H1 (cell line): ENCODE measurements around the gene TMEM163. TPM values are rescaled to one million over a fixed set of nuclear protein-coding genes. Genes with fewer than 3 reads are reported as not detected.

ENCODE experiments used
- CTCF ChIA-PET: fragments of 300-600 bp; sonication (Branson Sonifier 250); formaldehyde crosslinking; loops from one replicate; lab custom pipeline; 2021; ENCODE audit not compliant: partially characterized antibody; lab: Charles Lee
- POLR2A ChIA-PET: fragments of 300-600 bp; sonication (Branson Sonifier 250); formaldehyde crosslinking; loops from one replicate; lab custom pipeline; 2021; ENCODE audit warnings: inconsistent platforms; ENCODE audit not compliant: partially characterized antibody; lab: Charles Lee
- DNase-seq, 2 experiments: peaks; one replicate each; pipeline versions ENCODE4 v3.0.0 to v3.0.0-alpha.2; 2010 to 2022; ENCODE audit warnings: low spot score in 2 of 2, low read depth in 1 of 2, mixed read lengths in 1 of 2
- FAIRE-seq: peaks from 2 replicates; lab custom pipeline; 2011; peaks lifted over from hg19 to GRCh38; lab: Jason Lieb, UNC
- H2AFZ ChIP-seq: 2 replicates; pipeline ENCODE4 v1.8.1; 2012; ENCODE audit warnings: low read length, inconsistent platforms
- H2AK5ac ChIP-seq: 2 replicates; pipeline ENCODE4 v1.6.1; 2013; ENCODE audit warnings: low read depth, low read length
- H2BK120ac ChIP-seq: replicated peaks from 2 replicates; pipeline ENCODE3; 2013; ENCODE audit warnings: low read depth, low read length, inconsistent platforms
- H2BK12ac ChIP-seq: 2 replicates; pipeline ENCODE4 v1.6.1; 2013; ENCODE audit warnings: low read depth, low read length
- H2BK15ac ChIP-seq: 2 replicates; pipeline ENCODE4 v1.6.1; 2013; ENCODE audit warnings: low read length
- H2BK20ac ChIP-seq: 2 replicates; pipeline ENCODE4 v1.6.1; 2013; ENCODE audit warnings: low read length
- H2BK5ac ChIP-seq: 2 replicates; pipeline ENCODE4 v1.6.1; 2013; ENCODE audit warnings: low read depth, low read length
- H3K14ac ChIP-seq: 2 replicates; pipeline ENCODE4 v1.6.1; 2013; ENCODE audit warnings: inconsistent platforms; ENCODE audit not compliant: insufficient read length
- H3K18ac ChIP-seq: 2 replicates; pipeline ENCODE4 v1.6.1; 2013; ENCODE audit warnings: low read length; ENCODE audit errors: extremely low read depth
- H3K23ac ChIP-seq: 2 replicates; pipeline ENCODE4 v1.6.1; 2013; ENCODE audit warnings: inconsistent platforms; ENCODE audit not compliant: insufficient read length
- H3K23me2 ChIP-seq: 2 replicates; pipeline ENCODE4 v1.6.1; 2013; ENCODE audit warnings: low read depth, low read length
- H3K27ac ChIP-seq: 2 replicates; pipeline ENCODE4 v1.6.1; 2011; ENCODE audit warnings: low read depth, low read length, inconsistent platforms
- H3K27me3 ChIP-seq, 4 experiments: replicated peaks in 1 of 4; 1 replicate in 1 of 4; 2 replicates in 3 of 4; pipeline versions ENCODE4 v1.6.1 to v1.8.1; 2011 to 2013; ENCODE audit warnings: low read length in 3 of 4, mild to moderate bottlenecking in 3 of 4, inconsistent platforms in 2 of 4, mixed read lengths in 2 of 4, moderate library complexity in 1 of 4; ENCODE audit not compliant: control insufficient read depth in 3 of 4, insufficient read depth in 3 of 4; ENCODE audit errors: extremely low read depth in 1 of 4
- H3K36me3 ChIP-seq, 4 experiments: 2 replicates each; pipeline versions ENCODE4 v1.6.1 to v1.8.1; 2011 to 2013; ENCODE audit warnings: mild to moderate bottlenecking in 4 of 4, low read length in 3 of 4, moderate library complexity in 2 of 4, control low read depth in 1 of 4, inconsistent platforms in 1 of 4; ENCODE audit not compliant: insufficient read depth in 4 of 4, control insufficient read depth in 2 of 4
- H3K4ac ChIP-seq: replicated peaks from 2 replicates; pipeline ENCODE3; 2013; ENCODE audit warnings: low read length, low read depth, mixed read lengths, inconsistent platforms; ENCODE audit not compliant: insufficient read length
- H3K4me1 ChIP-seq, 4 experiments: replicated peaks in 1 of 4; 1 replicate in 1 of 4; 2 replicates in 3 of 4; pipeline versions ENCODE4 v1.6.1 to v1.8.1; 2011 to 2013; ENCODE audit warnings: low read length in 3 of 4, inconsistent platforms in 2 of 4, mixed read lengths in 1 of 4; ENCODE audit not compliant: insufficient read depth in 4 of 4, control insufficient read depth in 3 of 4
- H3K4me2 ChIP-seq, 2 experiments: 2 replicates each; pipeline versions ENCODE4 v1.6.1 to v1.8.1; 2011 to 2013; ENCODE audit warnings: low read depth in 2 of 2, low read length in 2 of 2, control low read depth in 1 of 2, inconsistent platforms in 1 of 2, mild to moderate bottlenecking in 1 of 2; ENCODE audit not compliant: insufficient read depth in 1 of 2
- H3K4me3 ChIP-seq, 4 experiments: fragments of 200-600, 300-600 bp in 1 of 4; sonication (generic), shearing (Covaris generic), sonication (Bioruptor Twin) in 1 of 4; 2 replicates each; pipeline versions ENCODE4 v1.5.1 to v1.8.1; 2011 to 2016; ENCODE audit warnings: low read length in 4 of 4, low read depth in 3 of 4, control low read depth in 2 of 4, inconsistent platforms in 2 of 4, mild to moderate bottlenecking in 2 of 4, mixed read lengths in 1 of 4, moderate library complexity in 1 of 4; ENCODE audit not compliant: insufficient read depth in 2 of 4; ENCODE audit errors: extremely low read depth in 1 of 4
- H3K56ac ChIP-seq: replicated peaks from 2 replicates; pipeline ENCODE3; 2013; ENCODE audit warnings: low read depth, mild to moderate bottlenecking, mixed read lengths, low read length, inconsistent platforms; ENCODE audit not compliant: insufficient read length
- H3K79me1 ChIP-seq: 2 replicates; pipeline ENCODE4 v1.6.1; 2013; ENCODE audit warnings: low read depth, low read length, control low read depth
- H3K79me2 ChIP-seq, 2 experiments: 2 replicates each; pipeline versions ENCODE4 v1.6.1 to v1.8.1; 2012 to 2013; ENCODE audit warnings: low read length in 2 of 2, mild to moderate bottlenecking in 2 of 2, inconsistent platforms in 1 of 2; ENCODE audit not compliant: insufficient read depth in 2 of 2, control insufficient read depth in 1 of 2
- H3K9ac ChIP-seq, 4 experiments: replicated peaks in 1 of 4; 1 replicate in 1 of 4; 2 replicates in 3 of 4; pipeline versions ENCODE4 v1.6.1 to v1.8.1; 2011 to 2013; ENCODE audit warnings: low read depth in 3 of 4, low read length in 3 of 4, control low read depth in 2 of 4, mild to moderate bottlenecking in 2 of 4, moderate library complexity in 2 of 4, inconsistent platforms in 1 of 4; ENCODE audit errors: extremely low read depth in 1 of 4
- H3K9me3 ChIP-seq, 2 experiments: 2 replicates each; pipeline versions ENCODE4 v1.6.1 to v1.8.1; 2012 to 2013; ENCODE audit warnings: mild to moderate bottlenecking in 2 of 2, moderate library complexity in 2 of 2, control low read depth in 1 of 2, inconsistent platforms in 1 of 2, low read depth in 1 of 2, low read length in 1 of 2, mixed read lengths in 1 of 2; ENCODE audit not compliant: insufficient read depth in 2 of 2
- H4K20me1 ChIP-seq, 2 experiments: replicated peaks in 1 of 2; 2 replicates each; pipeline versions ENCODE3 to v1.8.1; 2011 to 2013; ENCODE audit warnings: inconsistent platforms in 2 of 2, low read length in 2 of 2, mild to moderate bottlenecking in 1 of 2; ENCODE audit not compliant: insufficient read depth in 2 of 2, control insufficient read depth in 1 of 2
- H4K5ac ChIP-seq: 2 replicates; pipeline ENCODE4 v1.6.1; 2013; ENCODE audit warnings: low read length, low read depth, mixed read lengths, inconsistent platforms; ENCODE audit not compliant: insufficient read length
- H4K8ac ChIP-seq: 2 replicates; pipeline ENCODE4 v1.8.0; 2013; ENCODE audit warnings: mild to moderate bottlenecking, moderate library complexity, low read length, inconsistent platforms; ENCODE audit not compliant: insufficient read depth; ENCODE audit errors: extremely low read depth
- H4K91ac ChIP-seq: replicated peaks from 2 replicates; pipeline ENCODE3; 2013; ENCODE audit warnings: low read length, mixed read lengths, inconsistent platforms; ENCODE audit not compliant: insufficient read length
- BRCA1 ChIP-seq: IDR thresholded peaks from 2 replicates; pipeline ENCODE4 v1.6.1; 2012; ENCODE audit warnings: low read depth, low read length, improper control_type of control experiment
- CBX5 ChIP-seq: fragments of 300-800, 300-1000 bp; sonication (generic); IDR thresholded peaks from 2 replicates; pipeline ENCODE4 v1.7.1; 2016; ENCODE audit warnings: antibody characterized with exemption, low read length, low read depth
- CHD1 ChIP-seq: IDR thresholded peaks from 2 replicates; pipeline ENCODE4 v1.6.1; 2012; ENCODE audit warnings: low read depth, low read length, improper control_type of control experiment
- NRF1 ChIP-seq: IDR thresholded peaks from 2 replicates; pipeline ENCODE4 v1.6.1; 2011; ENCODE audit warnings: mild to moderate bottlenecking, low read depth, low read length, improper control_type of control experiment
- WGBS, 2 experiments: shearing (Covaris generic) in 1 of 2; methylation state at CpG; one replicate each; pipeline versions ENCODE4 v1.1.6 to v1.1.7; 2013 to 2015; ENCODE audit warnings: low lambda C conversion rate in 2 of 2, mixed read lengths in 2 of 2, inconsistent platforms in 1 of 2, low coverage in 1 of 2, missing lambda C conversion rate in 1 of 2; ENCODE audit not compliant: insufficient replicate concordance in 2 of 2, insufficient coverage in 1 of 2, insufficient read length in 1 of 2; ENCODE audit errors: extremely low coverage in 1 of 2, missing lambda C conversion rate in 1 of 2; 5-methylcytosine and 5-hydroxymethylcytosine counted together
- polyA plus RNA-seq, 7 experiments: library from polyadenylated mRNA; depleted of rRNA in 3 of 7; stranded (reverse) in 5 of 7; unstranded in 2 of 7; fragments of >200 nt in 5 of 7; fragments of 200-250 nt in 2 of 7; gene quantifications; 1 replicate in 5 of 7; 2 replicates in 1 of 7; 4 replicates in 1 of 7; pipeline versions ENCODE4 v1.2.1 to v1.2.3, GENCODE V29; 2011 to 2013; ENCODE audit warnings: missing spikeins in 2 of 7, mixed read lengths in 2 of 7
- total RNA-seq: library from RNA; stranded (reverse); fragmentation: NEBNext Ultra II Directional; extraction: Animal tissue kit (Norgen Biotek cat#: 25700); gene quantifications from 2 replicates; pipeline ENCODE4 v1.2.1, GENCODE V29; 2021

TMEM163 gene
- total and polyA plus RNA-seq, 2 of the 8 experiments (the other 6 are each of a cell fraction or from before 2014, with no cell fraction given) = 2.8 to 3.2 TPM

- ChIA-PET CTCF (no interaction called here), POLR2A (interaction anchor here (1.9 kb wide), 1 partner anchor 10 kb away, joined by 5 read pairs; no protein-coding TSS in a partner anchor)
These were observed 127.3 kb downstream of the TMEM163 start for GRCh38 chr2:134591526-134591925.

More at GRCh38 chr2:134591526-134591925, 127.3 kb downstream of the TMEM163 start:
- Histone ChIP-seq H3K23me2 (no peaks in the 10 kb centered on the region), H2AFZ (no peak overlapping the region), H2BK15ac (no peak overlapping the region), H3K4me1 (peaks cover 0 to 7% (median 5%) of the 10 kb centered on the region in 4 experiments; a peak in 3 of 7 replicates), H3K36me3 (peaks cover 0 to 2% (median 0%) of the 10 kb centered on the region in 4 experiments; a peak in 1 of 8 replicates), H3K9me3 (peaks cover 22% of the 10 kb centered on the region in 2 experiments), H3K79me1 (no peaks in the 10 kb centered on the region), H2BK20ac (0 out of 2 replicates have a peak overlapping the region, but pooled peaks have one; percentile 18), H4K8ac (no peak overlapping the region), H3K79me2 (no peaks in the 10 kb centered on the region), H3K4ac (peak overlapping the region; percentile 49), H2BK120ac (peak overlapping the region; percentile 65)
- no peak for FAIRE-seq
- DNase-seq = no peak
- no peak for TF ChIP-seq BRCA1
- no peak for TF ChIP-seq CHD1
- TF ChIP-seq NRF1 = no peak
- no peak for TF ChIP-seq CBX5
- TF ChIP-seq, all 59 proteins: peak for 0
- H3K56ac ChIP-seq = no peak overlapping the region
- WGBS, 2 experiments = 79% methylated on average over 1 of the region's 1 CpG; no CpG with 5 or more reads in 1 of the 2 experiments
- H3K18ac ChIP-seq = 0 out of 2 replicates have a peak overlapping the region, but pooled peaks have one; percentile 13
- no peak overlapping the region for H3K14ac ChIP-seq
- no peak overlapping the region for H3K27ac ChIP-seq
- peak overlapping the region; percentile 60; the same call in 1 of the 2 replicates for H2BK5ac ChIP-seq
- no peak overlapping the region for H4K5ac ChIP-seq
- no peak overlapping the region for H3K4me3 ChIP-seq
- no peak overlapping the region for H2BK12ac ChIP-seq
- H4K20me1 ChIP-seq = no peaks in the 10 kb centered on the region
- H3K4me2 ChIP-seq = no peak overlapping the region
- no peak overlapping the region for H4K91ac ChIP-seq
- H2AK5ac ChIP-seq = no peak overlapping the region
- H3K9ac ChIP-seq = no peak overlapping the region
- no peaks in the 10 kb centered on the region for H3K27me3 ChIP-seq
- no peak overlapping the region for H3K23ac ChIP-seq
